Neuron (in vitro differentiated cells): Measurements from ENCODE around the gene TTYH1.

Experiments used
- H2AFZ ChIP-seq: one replicate; pipeline ENCODE4 v1.6.1; 2013; ENCODE audit warnings: low read depth, mild to moderate bottlenecking, inconsistent platforms, low read length, moderate library complexity
- H3K27me3 ChIP-seq: one replicate; pipeline ENCODE4 v1.6.1; 2013; ENCODE audit warnings: low read length; ENCODE audit not compliant: insufficient read depth
- H3K36me3 ChIP-seq: one replicate; pipeline ENCODE4 v1.6.1; 2013; ENCODE audit warnings: low read length; ENCODE audit not compliant: insufficient read depth
- H3K4me1 ChIP-seq: one replicate; pipeline ENCODE4 v1.6.1; 2013; ENCODE audit warnings: low read length; ENCODE audit not compliant: insufficient read depth
- H3K4me3 ChIP-seq: 2 replicates; pipeline ENCODE4 v1.5.1; 2013; ENCODE audit warnings: mild to moderate bottlenecking, low read length, moderate library complexity
- H3K9me3 ChIP-seq: one replicate; pipeline ENCODE4 v1.6.1; 2013; ENCODE audit warnings: low read length

Gene TTYH1

DNA sequence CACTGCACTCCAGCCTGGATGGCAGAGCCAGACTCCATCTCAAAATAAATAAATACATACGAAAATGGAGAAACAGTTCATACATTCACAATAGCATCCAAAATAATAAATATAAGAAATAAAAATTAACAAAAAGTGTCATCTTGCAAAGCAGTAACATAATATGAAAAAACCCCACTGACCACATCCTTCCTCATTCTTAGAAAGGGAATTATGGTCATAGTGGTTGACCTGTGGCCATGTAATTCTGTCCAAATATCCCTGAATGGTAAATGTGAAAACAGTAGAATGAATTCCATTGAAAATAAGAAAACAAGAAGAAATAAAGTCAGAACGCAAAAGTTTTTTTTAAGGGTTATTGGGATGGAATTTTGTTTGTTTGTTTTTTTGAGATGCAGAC lies 64.8 kb downstream of the TTYH1 start:
- H2AFZ ChIP-seq: no peak overlapping the region
- H3K27me3 ChIP-seq: peaks cover 2% of the 10 kb centered on the region
- no peak overlapping the region for H3K4me3 ChIP-seq
- no peaks in the 10 kb centered on the region for H3K36me3 ChIP-seq
- H3K4me1 ChIP-seq: no peaks in the 10 kb centered on the region
- H3K9me3 ChIP-seq: no peaks in the 10 kb centered on the region

DNA sequence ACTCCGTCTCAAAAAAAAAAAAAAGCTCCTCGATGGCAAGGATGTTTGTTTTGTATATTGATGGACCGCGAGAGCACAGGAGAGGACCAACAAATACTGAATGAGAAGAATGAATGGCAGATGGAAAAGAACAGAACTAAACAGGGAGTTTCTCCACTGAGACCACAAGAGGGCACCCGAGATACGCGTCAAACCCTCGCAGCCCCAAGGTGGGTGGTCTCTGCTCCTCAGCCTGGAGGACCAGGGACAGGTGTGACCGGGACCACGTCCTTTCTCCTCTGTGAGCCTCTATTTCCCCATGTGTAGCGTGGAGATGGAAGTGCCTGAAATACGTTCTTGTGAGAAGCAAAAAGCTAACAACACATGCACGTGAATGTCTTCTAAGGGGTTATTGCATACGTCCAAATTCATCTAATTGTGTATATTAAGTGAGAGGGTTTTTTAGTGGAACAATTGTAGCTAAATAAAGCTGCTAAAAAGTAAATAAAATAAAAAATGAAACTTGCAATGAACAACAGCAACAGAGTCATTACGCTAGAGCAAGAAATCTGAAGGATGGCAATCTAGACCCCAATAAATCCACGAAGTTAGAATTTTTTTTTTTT lies 66.2 kb downstream of the TTYH1 start:
- Histone ChIP-seq H3K4me1 (no peaks in the 10 kb centered on the region), H3K4me3 (no peak overlapping the region), H3K36me3 (no peaks in the 10 kb centered on the region), H3K27me3 (peaks cover 2% of the 10 kb centered on the region), H3K9me3 (no peaks in the 10 kb centered on the region), H2AFZ (no peak overlapping the region)

DNA sequence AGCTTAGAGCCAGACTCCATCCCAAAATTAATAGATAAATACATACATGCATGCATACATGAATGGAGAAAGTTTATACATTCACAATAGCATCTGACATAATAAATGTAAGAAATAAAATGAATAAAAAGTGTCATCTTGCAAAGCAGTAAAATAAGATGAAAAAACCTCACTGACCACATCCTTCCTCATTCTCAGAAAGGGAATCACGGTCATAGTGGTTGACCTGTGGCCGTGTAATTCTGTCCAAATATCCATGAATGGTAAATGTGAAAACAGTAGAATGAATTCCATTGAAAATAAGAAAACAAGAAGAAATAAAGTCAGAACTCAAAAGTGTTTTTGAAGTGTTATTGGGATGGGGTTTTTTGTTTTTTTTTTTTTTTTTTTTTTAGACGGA lies 67.6 kb downstream of the TTYH1 start:
- H3K4me1 ChIP-seq: no peaks in the 10 kb centered on the region
- no peaks in the 10 kb centered on the region for H3K36me3 ChIP-seq
- H3K4me3 ChIP-seq: no peak overlapping the region
- H3K27me3 ChIP-seq: peaks cover 2% of the 10 kb centered on the region
- H3K9me3 ChIP-seq: no peaks in the 10 kb centered on the region
- H2AFZ ChIP-seq: no peak overlapping the region

DNA sequence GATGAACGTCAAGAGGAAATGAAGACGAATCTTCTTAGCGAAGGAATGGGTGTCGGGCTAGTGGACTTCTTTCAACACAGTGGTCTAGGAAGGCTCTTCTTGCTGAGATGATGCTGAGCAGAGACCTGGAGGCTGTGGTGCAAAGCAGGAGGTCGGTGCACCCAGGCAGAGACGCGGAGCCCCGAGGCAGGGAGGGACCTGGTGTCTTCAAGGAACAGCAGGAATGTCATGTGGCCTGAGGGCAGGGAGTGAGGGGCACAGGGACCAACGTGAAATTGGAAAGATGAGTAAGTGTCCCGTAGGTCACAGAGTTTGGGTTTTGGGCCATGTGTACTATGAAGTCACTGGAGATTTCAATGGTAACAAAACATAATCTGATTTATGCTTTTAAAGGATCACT lies 69.2 kb downstream of the TTYH1 start:
- no peak overlapping the region for H2AFZ ChIP-seq
- no peaks in the 10 kb centered on the region for H3K4me1 ChIP-seq
- H3K36me3 ChIP-seq: no peaks in the 10 kb centered on the region
- peaks cover 6% of the 10 kb centered on the region for H3K27me3 ChIP-seq
- H3K9me3 ChIP-seq: no peaks in the 10 kb centered on the region
- H3K4me3 ChIP-seq: no peak overlapping the region

DNA sequence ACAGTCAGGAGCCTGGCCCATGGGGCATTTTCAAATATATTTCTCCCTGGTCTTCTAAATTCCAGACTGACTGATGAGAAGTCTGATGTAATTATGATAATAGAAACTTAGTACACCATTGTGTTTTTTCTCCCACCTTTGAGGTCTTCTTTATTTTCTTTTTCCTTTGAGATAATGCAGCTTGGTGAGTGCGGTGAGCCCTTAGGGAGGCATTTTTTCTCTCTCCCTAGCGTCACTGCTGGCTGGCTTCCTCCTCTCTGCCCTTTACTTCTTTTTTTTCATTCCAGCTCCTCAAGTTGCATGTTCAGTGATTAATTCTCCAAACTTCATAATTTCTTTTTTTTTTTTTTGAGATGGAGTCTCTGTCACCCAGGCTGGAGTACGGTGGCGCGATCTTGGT lies 70.6 kb downstream of the TTYH1 start:
- H3K9me3 ChIP-seq: no peaks in the 10 kb centered on the region
- H3K4me1 ChIP-seq: no peaks in the 10 kb centered on the region
- H3K27me3 ChIP-seq: peaks cover 11% of the 10 kb centered on the region
- no peak overlapping the region for H3K4me3 ChIP-seq
- H2AFZ ChIP-seq: no peak overlapping the region
- H3K36me3 ChIP-seq: no peaks in the 10 kb centered on the region
